HepG2 (cell line): ENCODE measurements around the gene FAHD2A. TPM values are rescaled to one million over a fixed set of nuclear protein-coding genes. Genes with fewer than 3 reads are reported as not detected.
A peak's percentile ranks its signal among the peaks of the same experiment; 100 is the strongest.

ENCODE experiments used
- IRF2 ChIP-seq: IDR thresholded peaks from 2 replicates; pipeline ENCODE4 v1.6.1; 2018; ENCODE audit warnings: missing genetic modification reagents, missing compliant biosample characterization
- KLF16 ChIP-seq, 2 experiments: sonication (generic) in 1 of 2; formaldehyde crosslinking in 1 of 2; IDR thresholded peaks; 2 replicates each; pipeline versions ENCODE4 v1.6.1 to v1.8.0; 2016 to 2023; ENCODE audit warnings: missing genetic modification reagents in 2 of 2, missing compliant biosample characterization in 1 of 2
- NCOA5 ChIP-seq: sonication (generic); formaldehyde crosslinking; IDR thresholded peaks from 2 replicates; pipeline ENCODE4 v1.4.0; 2020; ENCODE audit warnings: missing genetic modification reagents
- PPARG ChIP-seq: conservative IDR thresholded peaks from 2 replicates; pipeline ENCODE4 v1.6.1; 2016; ENCODE audit warnings: missing biosample characterization, missing genetic modification reagents
- SETDB1 ChIP-seq: sonication (generic); formaldehyde crosslinking; IDR thresholded peaks from 2 replicates; pipeline ENCODE4 v1.5.1; 2020; ENCODE audit warnings: missing genetic modification reagents, mild to moderate bottlenecking, borderline replicate concordance
- ZFP82 ChIP-seq: sonication (generic); formaldehyde crosslinking; IDR thresholded peaks from 2 replicates; pipeline ENCODE4 v1.5.1; 2020; ENCODE audit warnings: mild to moderate bottlenecking, missing genetic modification reagents, borderline replicate concordance
- ZKSCAN1 ChIP-seq: fragments of 150-350 bp; IDR thresholded peaks from 2 replicates; pipeline ENCODE4 v1.6.1; 2014; ENCODE audit warnings: low read length
- ZNF326 ChIP-seq: sonication (generic); formaldehyde crosslinking; IDR thresholded peaks from 2 replicates; pipeline ENCODE4 v1.4.0; 2020; ENCODE audit warnings: missing genetic modification reagents, borderline replicate concordance
- ZNF567 ChIP-seq: sonication (generic); formaldehyde crosslinking; IDR thresholded peaks from 2 replicates; pipeline ENCODE4 v1.8.1; 2023; ENCODE audit warnings: mild to moderate bottlenecking, missing genetic modification reagents, borderline replicate concordance
- ZNF703 ChIP-seq: sonication (generic); formaldehyde crosslinking; IDR thresholded peaks from 2 replicates; pipeline ENCODE4 v1.5.1; 2020; ENCODE audit warnings: missing genetic modification reagents, mild to moderate bottlenecking, moderate library complexity, borderline replicate concordance
- polyA plus RNA-seq, 8 experiments: library from polyadenylated mRNA; depleted of rRNA in 3 of 8; stranded (reverse) in 7 of 8; unstranded in 1 of 8; fragments of >200 nt; fragmentation: Illumina TruSeq in 4 of 8; extraction: Trizol in 4 of 8; gene quantifications; 2 replicates each; pipeline versions ENCODE4 v1.2.1 to v1.2.3, GENCODE V29; 2011 to 2016; ENCODE audit warnings: low read depth in 4 of 8, missing spikeins in 1 of 8, mixed read lengths in 1 of 8; ENCODE audit not compliant: insufficient read depth in 1 of 8
- total RNA-seq, 5 experiments: library from RNA; depleted of rRNA; stranded (reverse); fragments of >200 nt; fragmentation: Illumina TruSeq; extraction: Trizol; gene quantifications; 2 replicates each; pipeline ENCODE4 v1.2.3, GENCODE V29; 2016; ENCODE audit warnings: low read depth in 1 of 5
- TF ChIP-seq, protein P1 (sequence below): sonication (generic); formaldehyde crosslinking; IDR thresholded peaks from 2 replicates; pipeline ENCODE4 v1.4.0; 2020; ENCODE audit warnings: mild to moderate bottlenecking, missing genetic modification reagents
- TF ChIP-seq, protein P2 (sequence below): sonication (generic); formaldehyde crosslinking; IDR thresholded peaks from 2 replicates; pipeline ENCODE4 v1.5.0; 2020; ENCODE audit warnings: mild to moderate bottlenecking, missing genetic modification reagents, borderline replicate concordance
- TF ChIP-seq, protein P3 (sequence below): sonication (generic); formaldehyde crosslinking; conservative IDR thresholded peaks from 2 replicates; pipeline ENCODE4 v1.8.0; 2022; ENCODE audit warnings: missing genetic modification reagents
- TF ChIP-seq, protein P4 (sequence below): sonication (generic); formaldehyde crosslinking; IDR thresholded peaks from 2 replicates; pipeline ENCODE4 v1.8.1; 2023; ENCODE audit warnings: mild to moderate bottlenecking, inconsistent platforms, moderate library complexity, missing genetic modification reagents, borderline replicate concordance
- TF ChIP-seq, protein P5 (sequence below): sonication (generic); formaldehyde crosslinking; IDR thresholded peaks from 2 replicates; pipeline ENCODE4 v1.4.0; 2020; ENCODE audit warnings: missing genetic modification reagents, mild to moderate bottlenecking, borderline replicate concordance

Gene FAHD2A
- total and polyA plus RNA-seq, 2 of the 13 experiments (the other 11 are each of a cell fraction or from before 2014, with no cell fraction given): 34.0 to 44.2 TPM

DNA sequence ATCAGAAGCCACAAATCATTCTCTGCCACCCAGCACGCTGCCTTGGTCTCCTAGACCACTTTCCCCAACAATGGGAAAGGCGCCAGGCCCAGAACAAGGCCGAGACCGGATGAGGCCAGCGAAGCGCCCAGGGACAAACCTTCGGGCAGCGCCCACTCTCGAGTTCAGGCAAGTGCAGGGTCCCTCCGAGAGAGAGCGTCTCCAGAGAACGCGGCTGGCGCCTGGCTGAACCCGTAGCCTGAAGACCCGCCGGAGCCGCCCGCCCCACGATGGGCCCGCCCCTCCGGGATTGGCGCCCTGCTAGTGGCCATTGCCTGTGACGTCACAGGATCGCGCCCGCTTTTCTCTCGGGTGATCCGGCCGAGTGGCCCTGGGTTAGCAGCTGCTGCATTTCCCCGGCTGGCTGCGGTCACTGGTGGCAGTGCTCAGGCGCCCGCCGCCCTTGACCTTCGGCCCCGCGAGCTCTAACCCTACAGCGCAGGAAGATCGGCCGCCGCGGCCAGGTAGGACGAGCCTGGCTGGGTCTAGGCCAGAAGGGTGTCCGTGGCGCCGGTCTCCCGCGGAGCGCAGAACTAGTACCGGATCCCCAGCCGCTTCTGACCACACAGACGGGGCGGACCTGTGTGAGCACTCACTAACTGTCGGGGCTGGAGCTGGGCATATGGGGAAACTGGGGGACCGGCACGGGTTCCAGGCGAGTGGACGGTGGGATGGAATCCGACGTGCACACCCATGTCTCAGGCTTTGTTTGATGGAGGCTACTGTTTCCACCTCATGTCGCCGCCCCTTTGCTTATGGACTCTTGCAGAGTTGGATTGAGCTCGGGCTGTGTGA lies at the start of gene FAHD2A (continued):
- 0 out of 2 replicates have a peak, but pooled peaks have one; percentile 76 for TF ChIP-seq ZNF703 (CRISPR knock-in tag)
- TF ChIP-seq, protein P1, sequence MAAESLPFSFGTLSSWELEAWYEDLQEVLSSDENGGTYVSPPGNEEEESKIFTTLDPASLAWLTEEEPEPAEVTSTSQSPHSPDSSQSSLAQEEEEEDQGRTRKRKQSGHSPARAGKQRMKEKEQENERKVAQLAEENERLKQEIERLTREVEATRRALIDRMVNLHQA (CRISPR knock-in tag): no peak
- TF ChIP-seq KLF16 (CRISPR knock-in tag; IDR thresholded peaks at IDR 0.05): peak in 1 of 2 experiments; percentile 61; a peak in 2 of 4 replicates
- TF ChIP-seq ZNF326 (CRISPR knock-in tag): no peak
- TF ChIP-seq NCOA5 (CRISPR knock-in tag): no peak
- TF ChIP-seq, protein P2, sequence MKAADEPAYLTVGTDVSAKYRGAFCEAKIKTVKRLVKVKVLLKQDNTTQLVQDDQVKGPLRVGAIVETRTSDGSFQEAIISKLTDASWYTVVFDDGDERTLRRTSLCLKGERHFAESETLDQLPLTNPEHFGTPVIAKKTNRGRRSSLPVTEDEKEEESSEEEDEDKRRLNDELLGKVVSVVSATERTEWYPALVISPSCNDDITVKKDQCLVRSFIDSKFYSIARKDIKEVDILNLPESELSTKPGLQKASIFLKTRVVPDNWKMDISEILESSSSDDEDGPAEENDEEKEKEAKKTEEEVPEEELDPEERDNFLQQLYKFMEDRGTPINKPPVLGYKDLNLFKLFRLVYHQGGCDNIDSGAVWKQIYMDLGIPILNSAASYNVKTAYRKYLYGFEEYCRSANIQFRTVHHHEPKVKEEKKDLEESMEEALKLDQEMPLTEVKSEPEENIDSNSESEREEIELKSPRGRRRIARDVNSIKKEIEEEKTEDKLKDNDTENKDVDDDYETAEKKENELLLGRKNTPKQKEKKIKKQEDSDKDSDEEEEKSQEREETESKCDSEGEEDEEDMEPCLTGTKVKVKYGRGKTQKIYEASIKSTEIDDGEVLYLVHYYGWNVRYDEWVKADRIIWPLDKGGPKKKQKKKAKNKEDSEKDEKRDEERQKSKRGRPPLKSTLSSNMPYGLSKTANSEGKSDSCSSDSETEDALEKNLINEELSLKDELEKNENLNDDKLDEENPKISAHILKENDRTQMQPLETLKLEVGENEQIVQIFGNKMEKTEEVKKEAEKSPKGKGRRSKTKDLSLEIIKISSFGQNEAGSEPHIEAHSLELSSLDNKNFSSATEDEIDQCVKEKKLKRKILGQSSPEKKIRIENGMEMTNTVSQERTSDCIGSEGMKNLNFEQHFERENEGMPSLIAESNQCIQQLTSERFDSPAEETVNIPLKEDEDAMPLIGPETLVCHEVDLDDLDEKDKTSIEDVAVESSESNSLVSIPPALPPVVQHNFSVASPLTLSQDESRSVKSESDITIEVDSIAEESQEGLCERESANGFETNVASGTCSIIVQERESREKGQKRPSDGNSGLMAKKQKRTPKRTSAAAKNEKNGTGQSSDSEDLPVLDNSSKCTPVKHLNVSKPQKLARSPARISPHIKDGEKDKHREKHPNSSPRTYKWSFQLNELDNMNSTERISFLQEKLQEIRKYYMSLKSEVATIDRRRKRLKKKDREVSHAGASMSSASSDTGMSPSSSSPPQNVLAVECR (CRISPR knock-in tag): peak; percentile 96
- TF ChIP-seq SETDB1 (CRISPR knock-in tag): no peak
- TF ChIP-seq, protein P3, sequence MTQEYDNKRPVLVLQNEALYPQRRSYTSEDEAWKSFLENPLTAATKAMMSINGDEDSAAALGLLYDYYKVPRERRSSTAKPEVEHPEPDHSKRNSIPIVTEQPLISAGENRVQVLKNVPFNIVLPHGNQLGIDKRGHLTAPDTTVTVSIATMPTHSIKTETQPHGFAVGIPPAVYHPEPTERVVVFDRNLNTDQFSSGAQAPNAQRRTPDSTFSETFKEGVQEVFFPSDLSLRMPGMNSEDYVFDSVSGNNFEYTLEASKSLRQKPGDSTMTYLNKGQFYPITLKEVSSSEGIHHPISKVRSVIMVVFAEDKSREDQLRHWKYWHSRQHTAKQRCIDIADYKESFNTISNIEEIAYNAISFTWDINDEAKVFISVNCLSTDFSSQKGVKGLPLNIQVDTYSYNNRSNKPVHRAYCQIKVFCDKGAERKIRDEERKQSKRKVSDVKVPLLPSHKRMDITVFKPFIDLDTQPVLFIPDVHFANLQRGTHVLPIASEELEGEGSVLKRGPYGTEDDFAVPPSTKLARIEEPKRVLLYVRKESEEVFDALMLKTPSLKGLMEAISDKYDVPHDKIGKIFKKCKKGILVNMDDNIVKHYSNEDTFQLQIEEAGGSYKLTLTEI (CRISPR knock-in tag): no peak
- TF ChIP-seq, protein P4, sequence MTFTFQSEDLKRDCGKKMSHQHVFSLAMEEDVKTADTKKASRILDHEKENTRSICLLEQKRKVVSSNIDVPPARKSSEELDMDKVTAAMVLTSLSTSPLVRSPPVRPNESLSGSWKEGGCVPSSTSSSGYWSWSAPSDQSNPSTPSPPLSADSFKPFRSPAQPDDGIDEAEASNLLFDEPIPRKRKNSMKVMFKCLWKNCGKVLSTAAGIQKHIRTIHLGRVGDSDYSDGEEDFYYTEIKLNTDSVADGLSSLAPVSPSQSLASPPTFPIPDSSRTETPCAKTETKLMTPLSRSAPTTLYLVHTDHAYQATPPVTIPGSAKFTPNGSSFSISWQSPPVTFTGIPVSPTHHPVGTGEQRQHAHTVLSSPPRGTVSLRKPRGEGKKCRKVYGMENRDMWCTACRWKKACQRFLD (CRISPR knock-in tag): peak; percentile 85
- 0 out of 2 replicates have a peak, but pooled peaks have one; percentile 24 for TF ChIP-seq PPARG (CRISPR knock-in tag)
- TF ChIP-seq, protein P5, sequence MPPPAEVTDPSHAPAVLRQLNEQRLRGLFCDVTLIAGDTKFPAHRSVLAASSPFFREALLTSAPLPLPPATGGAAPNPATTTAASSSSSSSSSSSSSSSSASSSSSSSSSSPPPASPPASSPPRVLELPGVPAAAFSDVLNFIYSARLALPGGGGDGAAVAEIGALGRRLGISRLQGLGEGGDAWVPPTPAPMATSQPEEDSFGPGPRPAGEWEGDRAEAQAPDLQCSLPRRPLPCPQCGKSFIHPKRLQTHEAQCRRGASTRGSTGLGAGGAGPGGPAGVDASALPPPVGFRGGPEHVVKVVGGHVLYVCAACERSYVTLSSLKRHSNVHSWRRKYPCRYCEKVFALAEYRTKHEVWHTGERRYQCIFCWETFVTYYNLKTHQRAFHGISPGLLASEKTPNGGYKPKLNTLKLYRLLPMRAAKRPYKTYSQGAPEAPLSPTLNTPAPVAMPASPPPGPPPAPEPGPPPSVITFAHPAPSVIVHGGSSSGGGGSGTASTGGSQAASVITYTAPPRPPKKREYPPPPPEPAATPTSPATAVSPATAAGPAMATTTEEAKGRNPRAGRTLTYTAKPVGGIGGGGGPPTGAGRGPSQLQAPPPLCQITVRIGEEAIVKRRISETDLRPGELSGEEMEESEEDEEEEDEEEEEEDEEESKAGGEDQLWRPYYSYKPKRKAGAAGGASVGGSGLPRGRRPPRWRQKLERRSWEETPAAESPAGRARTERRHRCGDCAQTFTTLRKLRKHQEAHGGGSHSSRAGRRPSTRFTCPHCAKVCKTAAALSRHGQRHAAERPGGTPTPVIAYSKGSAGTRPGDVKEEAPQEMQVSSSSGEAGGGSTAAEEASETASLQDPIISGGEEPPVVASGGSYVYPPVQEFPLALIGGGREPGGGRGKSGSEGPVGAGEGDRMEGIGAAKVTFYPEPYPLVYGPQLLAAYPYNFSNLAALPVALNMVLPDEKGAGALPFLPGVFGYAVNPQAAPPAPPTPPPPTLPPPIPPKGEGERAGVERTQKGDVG (CRISPR knock-in tag): peak; percentile 26; the same call in 1 of the 2 replicates
- TF ChIP-seq ZKSCAN1: no peak
- TF ChIP-seq ZNF567: 0 out of 2 replicates have a peak, but pooled peaks have one; percentile 52
- TF ChIP-seq ZFP82 (CRISPR knock-in tag): peak; percentile 92; the same call in 1 of the 2 replicates
- TF ChIP-seq IRF2: peak; percentile 50
